Right lobe of liver (tissue), 4 donors: ENCODE results near the gene CTAG1A.

ENCODE experiments used
- POLR2A ChIP-seq: fragments of 450-650 bp; IDR thresholded peaks from one replicate; pipeline ENCODE4 v1.6.1; 2017; ENCODE audit warnings: antibody characterized with exemption, mild to moderate bottlenecking
- TF ChIP-seq, protein P1 (sequence below), 4 donors: fragments of 200-600 bp in 3 of 4; fragments of 450-650 bp in 1 of 4; IDR thresholded peaks; one replicate each; pipeline versions ENCODE4 v1.5.1 to v1.8.0; 2016 to 2022; ENCODE audit warnings: antibody characterized with exemption in 4 of 4, mild to moderate bottlenecking in 2 of 4
- donor health status: DM: no; HTN: no; CAD: no.
- donor health status: DM: no; HTN: no; CAD: no.
- donor health status: DM: no; HTN: yes; CAD: no.

- TF ChIP-seq, protein P1, sequence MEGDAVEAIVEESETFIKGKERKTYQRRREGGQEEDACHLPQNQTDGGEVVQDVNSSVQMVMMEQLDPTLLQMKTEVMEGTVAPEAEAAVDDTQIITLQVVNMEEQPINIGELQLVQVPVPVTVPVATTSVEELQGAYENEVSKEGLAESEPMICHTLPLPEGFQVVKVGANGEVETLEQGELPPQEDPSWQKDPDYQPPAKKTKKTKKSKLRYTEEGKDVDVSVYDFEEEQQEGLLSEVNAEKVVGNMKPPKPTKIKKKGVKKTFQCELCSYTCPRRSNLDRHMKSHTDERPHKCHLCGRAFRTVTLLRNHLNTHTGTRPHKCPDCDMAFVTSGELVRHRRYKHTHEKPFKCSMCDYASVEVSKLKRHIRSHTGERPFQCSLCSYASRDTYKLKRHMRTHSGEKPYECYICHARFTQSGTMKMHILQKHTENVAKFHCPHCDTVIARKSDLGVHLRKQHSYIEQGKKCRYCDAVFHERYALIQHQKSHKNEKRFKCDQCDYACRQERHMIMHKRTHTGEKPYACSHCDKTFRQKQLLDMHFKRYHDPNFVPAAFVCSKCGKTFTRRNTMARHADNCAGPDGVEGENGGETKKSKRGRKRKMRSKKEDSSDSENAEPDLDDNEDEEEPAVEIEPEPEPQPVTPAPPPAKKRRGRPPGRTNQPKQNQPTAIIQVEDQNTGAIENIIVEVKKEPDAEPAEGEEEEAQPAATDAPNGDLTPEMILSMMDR (IDR thresholded peaks at IDR 0.05), result no peak
- TF ChIP-seq POLR2A, result peak; percentile 73
These were observed 43.9 kb upstream of the CTAG1A start for GRCh38 chrX:154540897-154541535.
